Activated T-cell treated with anti-CD3 and anti-CD28 coated beads, Interleukin-2, amount 50 U/mL, for 24 hours (primary cell): ENCODE results near the gene AKAP6.
"Not testable (repeated sequence)": the region's sequence is repeated elsewhere in the genome, so short reads cannot be mapped to it uniquely, and the experiment has no call there.

Experiments used
- DNase-seq: peaks from one replicate; pipeline ENCODE4 v3.0.0-alpha.2; 2020
- H3K27ac Mint-ChIP-seq: 2 replicates; pipeline ENCODE4 v1.8.0; 2020; ENCODE audit warnings: mild to moderate bottlenecking, mixed read lengths
- H3K27me3 Mint-ChIP-seq: 2 replicates; pipeline ENCODE4 v1.8.0; 2020; ENCODE audit warnings: mixed read lengths
- H3K36me3 Mint-ChIP-seq: 2 replicates; pipeline ENCODE4 v1.8.0; 2020; ENCODE audit warnings: low read depth, mixed read lengths
- H3K4me1 Mint-ChIP-seq: 2 replicates; pipeline ENCODE4 v1.8.0; 2020; ENCODE audit warnings: low read depth, mixed read lengths
- H3K4me3 Mint-ChIP-seq: 2 replicates; pipeline ENCODE4 v1.8.0; 2020; ENCODE audit warnings: mild to moderate bottlenecking, moderate library complexity, mixed read lengths
- H3K9me3 Mint-ChIP-seq: 2 replicates; pipeline ENCODE4 v1.8.0; 2020; ENCODE audit warnings: mixed read lengths

AKAP6 gene

GRCh38 chr14:32372154-32372553 lies 43.1 kb downstream of the AKAP6 start:
- no peak for DNase-seq
- Mint-ChIP-seq H3K27ac (no peak overlapping the region), H3K36me3 (no peaks in the 10 kb centered on the region), H3K27me3 (peaks cover 7% of the 10 kb centered on the region), H3K4me1 (peaks cover 4% of the 10 kb centered on the region), H3K4me3 (no peak overlapping the region), H3K9me3 (no peaks in the 10 kb centered on the region)

- H3K4me1 Mint-ChIP-seq, H3K27ac Mint-ChIP-seq, H3K27me3 Mint-ChIP-seq: not testable (repeated sequence)
Measured at GRCh38 chr14:32373174-32373573, 44.1 kb downstream of the AKAP6 start.

GRCh38 chr14:32374155-32374554 lies 45.1 kb downstream of the AKAP6 start:
- Mint-ChIP-seq H3K27ac (no peak overlapping the region), H3K27me3 (peaks cover 2% of the 10 kb centered on the region), H3K36me3 (no peaks in the 10 kb centered on the region), H3K4me1 (peaks cover 4% of the 10 kb centered on the region), H3K9me3 (no peaks in the 10 kb centered on the region), H3K4me3 (no peak overlapping the region)
- no peak for DNase-seq

More at GRCh38 chr14:32373174-32373573, 44.1 kb downstream of the AKAP6 start:
- not testable (repeated sequence) for H3K36me3 Mint-ChIP-seq, H3K4me3 Mint-ChIP-seq, H3K9me3 Mint-ChIP-seq, DNase-seq

GRCh38 chr14:32375663-32376062 lies 46.6 kb downstream of the AKAP6 start:
- no peaks in the 10 kb centered on the region for H3K36me3 Mint-ChIP-seq
- peaks cover 5% of the 10 kb centered on the region for H3K4me1 Mint-ChIP-seq
- H3K9me3 Mint-ChIP-seq = no peaks in the 10 kb centered on the region
- H3K27me3 Mint-ChIP-seq = peaks cover 3% of the 10 kb centered on the region
- H3K4me3 Mint-ChIP-seq = no peak overlapping the region
- no peak for DNase-seq
- H3K27ac Mint-ChIP-seq = no peak overlapping the region

- Mint-ChIP-seq H3K36me3 (no peaks in the 10 kb centered on the region), H3K4me1 (peaks cover 2% of the 10 kb centered on the region), H3K27ac (no peak overlapping the region), H3K27me3 (peaks cover 2% of the 10 kb centered on the region), H3K9me3 (no peaks in the 10 kb centered on the region), H3K4me3 (no peak overlapping the region)
- DNase-seq = no peak
Measured at GRCh38 chr14:32377046-32377646, 48.0 kb downstream of the AKAP6 start.

GRCh38 chr14:32378284-32378683 lies 49.2 kb downstream of the AKAP6 start:
- Mint-ChIP-seq H3K4me3 (no peak overlapping the region), H3K36me3 (no peaks in the 10 kb centered on the region), H3K27ac (no peak overlapping the region), H3K27me3 (peaks cover 2% of the 10 kb centered on the region), H3K4me1 (peaks cover 2% of the 10 kb centered on the region), H3K9me3 (no peaks in the 10 kb centered on the region)
- no peak for DNase-seq

GRCh38 chr14:32379447-32379846 lies 50.3 kb downstream of the AKAP6 start:
- DNase-seq = no peak
- Mint-ChIP-seq H3K27ac (no peak overlapping the region), H3K4me1 (peaks cover 2% of the 10 kb centered on the region), H3K9me3 (no peaks in the 10 kb centered on the region), H3K36me3 (no peaks in the 10 kb centered on the region), H3K27me3 (peaks cover 2% of the 10 kb centered on the region), H3K4me3 (no peak overlapping the region)

GRCh38 chr14:32381869-32382268 lies 52.8 kb downstream of the AKAP6 start:
- Mint-ChIP-seq H3K27ac (no peak overlapping the region), H3K9me3 (no peaks in the 10 kb centered on the region), H3K4me3 (no peak overlapping the region), H3K36me3 (no peaks in the 10 kb centered on the region), H3K27me3 (peaks cover 2% of the 10 kb centered on the region), H3K4me1 (peaks cover 2% of the 10 kb centered on the region)
- no peak for DNase-seq

- no peak for DNase-seq
- Mint-ChIP-seq H3K4me3 (no peak overlapping the region), H3K9me3 (no peaks in the 10 kb centered on the region), H3K27ac (no peak overlapping the region), H3K27me3 (peaks cover 2% of the 10 kb centered on the region), H3K36me3 (no peaks in the 10 kb centered on the region), H3K4me1 (peaks cover 2% of the 10 kb centered on the region)
Measured at GRCh38 chr14:32382704-32383103, 53.6 kb downstream of the AKAP6 start.

- no peak overlapping the region for H3K27ac Mint-ChIP-seq
- H3K9me3 Mint-ChIP-seq = peaks cover 2% of the 10 kb centered on the region
- DNase-seq = no peak
- H3K27me3 Mint-ChIP-seq = peaks cover 2% of the 10 kb centered on the region
- H3K4me3 Mint-ChIP-seq = no peak overlapping the region
- H3K4me1 Mint-ChIP-seq = peaks cover 2% of the 10 kb centered on the region
- no peaks in the 10 kb centered on the region for H3K36me3 Mint-ChIP-seq
Measured at GRCh38 chr14:32383364-32384009, 54.4 kb downstream of the AKAP6 start.

GRCh38 chr14:32384464-32384863 lies 55.4 kb downstream of the AKAP6 start:
- no peak for DNase-seq
- Mint-ChIP-seq H3K4me3 (no peak overlapping the region), H3K9me3 (peaks cover 2% of the 10 kb centered on the region), H3K4me1 (peaks cover under 1% of the 10 kb centered on the region), H3K27ac (no peak overlapping the region), H3K36me3 (no peaks in the 10 kb centered on the region), H3K27me3 (peaks cover 7% of the 10 kb centered on the region)

- H3K4me3 Mint-ChIP-seq, DNase-seq, H3K4me1 Mint-ChIP-seq, H3K27ac Mint-ChIP-seq, H3K36me3 Mint-ChIP-seq, H3K9me3 Mint-ChIP-seq: not testable (repeated sequence)
- peaks cover 12% of the 10 kb centered on the region for H3K27me3 Mint-ChIP-seq
Measured at GRCh38 chr14:32387295-32387694, 58.2 kb downstream of the AKAP6 start.

GRCh38 chr14:32393119-32393518 lies 64.0 kb downstream of the AKAP6 start:
- Mint-ChIP-seq H3K36me3 (no peaks in the 10 kb centered on the region), H3K27me3 (peaks cover 12% of the 10 kb centered on the region), H3K4me1 (no peaks in the 10 kb centered on the region), H3K9me3 (peaks cover 7% of the 10 kb centered on the region), H3K4me3 (no peak overlapping the region), H3K27ac (no peak overlapping the region)
- DNase-seq = no peak

GRCh38 chr14:32394038-32394437 lies 64.9 kb downstream of the AKAP6 start:
- DNase-seq = no peak
- Mint-ChIP-seq H3K36me3 (no peaks in the 10 kb centered on the region), H3K4me3 (no peak overlapping the region), H3K9me3 (peaks cover 4% of the 10 kb centered on the region), H3K27ac (no peak overlapping the region), H3K4me1 (no peaks in the 10 kb centered on the region), H3K27me3 (peaks cover 8% of the 10 kb centered on the region)

- no peak for DNase-seq
- H3K27me3 Mint-ChIP-seq = peaks cover 7% of the 10 kb centered on the region
- no peaks in the 10 kb centered on the region for H3K9me3 Mint-ChIP-seq
- H3K27ac Mint-ChIP-seq = no peak overlapping the region
- no peaks in the 10 kb centered on the region for H3K36me3 Mint-ChIP-seq
- H3K4me1 Mint-ChIP-seq = no peaks in the 10 kb centered on the region
- no peak overlapping the region for H3K4me3 Mint-ChIP-seq
Measured at GRCh38 chr14:32396885-32397284, 67.8 kb downstream of the AKAP6 start.
